Activated T-cell treated with anti-CD3 and anti-CD28 coated beads for 1 hour (primary cell): ENCODE results near the gene COL23A1.

ENCODE experiments used
- DNase-seq: peaks from one replicate; pipeline ENCODE4 v3.0.0-alpha.2; 2020; ENCODE audit warnings: low read depth

COL23A1 gene

DNA sequence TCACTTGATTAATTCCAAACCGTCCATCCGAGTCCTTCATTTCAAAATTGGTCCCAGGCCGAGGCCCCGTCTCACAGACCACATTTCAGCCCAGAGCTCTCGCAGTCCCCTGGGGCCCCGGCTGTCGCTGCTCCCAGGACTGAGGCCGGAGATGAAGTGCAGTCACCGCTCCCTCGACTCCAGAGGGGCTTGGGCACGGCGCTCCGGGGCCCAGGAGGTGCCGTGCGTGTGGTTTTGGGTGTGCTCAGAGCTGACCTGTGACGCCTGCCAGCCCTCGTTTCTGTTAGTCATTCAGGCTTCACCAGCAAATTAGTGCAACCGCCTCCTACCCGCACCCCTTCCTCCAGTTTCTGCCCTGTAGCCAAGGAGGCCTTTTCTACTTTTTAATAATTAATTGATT is 308.9 kb downstream of the COL23A1 start:
- no peak for DNase-seq

DNA sequence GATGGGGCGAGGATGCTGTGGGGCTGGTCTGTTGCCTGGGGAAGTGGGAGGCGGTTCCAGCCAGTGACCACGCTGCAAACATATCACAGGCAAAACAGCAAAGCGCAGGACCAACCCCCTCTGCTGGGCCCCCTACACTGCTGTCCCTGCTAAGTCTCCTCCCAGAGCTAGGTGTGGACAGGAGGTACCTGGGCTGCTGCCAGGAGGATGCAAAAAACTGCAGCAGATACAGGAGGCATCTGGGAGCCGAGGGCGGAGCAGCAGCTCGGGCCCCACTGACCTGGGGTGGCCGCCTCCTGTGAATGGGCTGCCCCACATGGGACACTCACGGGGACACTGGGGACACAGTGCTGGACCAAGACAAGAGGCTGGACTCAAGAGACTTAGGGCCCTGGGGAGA is 309.6 kb downstream of the COL23A1 start:
- no peak for DNase-seq

DNA sequence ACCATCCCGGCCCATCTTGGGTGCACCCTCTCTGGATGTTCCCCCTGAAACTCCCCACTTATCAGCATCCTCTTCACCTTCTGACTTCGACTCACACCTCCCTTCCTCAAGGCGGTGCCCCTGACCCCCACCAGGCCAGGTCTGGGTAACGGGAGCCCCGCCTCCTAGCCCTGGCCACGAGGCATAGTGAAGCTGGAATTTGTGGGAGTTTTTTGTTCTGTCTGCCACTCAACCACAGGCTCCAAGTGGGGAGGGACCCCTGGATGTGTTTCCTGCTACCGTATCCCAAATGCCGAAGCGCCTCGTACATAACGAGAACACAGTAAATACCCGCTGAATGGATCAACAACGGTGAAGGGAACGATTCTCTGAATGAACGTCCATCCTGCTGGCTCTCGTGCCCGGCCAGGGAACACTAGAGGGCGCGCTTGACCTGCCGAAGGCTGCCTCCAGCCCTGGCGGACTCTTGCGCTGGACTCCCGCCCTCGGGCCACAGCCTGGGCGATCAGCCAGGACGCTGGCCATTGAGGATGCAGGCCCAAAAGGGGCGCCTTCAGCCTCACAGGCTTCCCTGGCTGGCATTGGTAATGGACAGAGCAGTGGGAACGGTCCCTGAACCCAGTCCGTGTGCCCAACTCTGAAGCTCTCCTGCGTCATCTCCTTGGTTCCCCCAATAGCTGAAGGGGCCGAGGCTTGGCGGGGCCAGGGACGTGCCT is 310.3 kb downstream of the COL23A1 start:
- DNase-seq: peak; percentile 51

DNA sequence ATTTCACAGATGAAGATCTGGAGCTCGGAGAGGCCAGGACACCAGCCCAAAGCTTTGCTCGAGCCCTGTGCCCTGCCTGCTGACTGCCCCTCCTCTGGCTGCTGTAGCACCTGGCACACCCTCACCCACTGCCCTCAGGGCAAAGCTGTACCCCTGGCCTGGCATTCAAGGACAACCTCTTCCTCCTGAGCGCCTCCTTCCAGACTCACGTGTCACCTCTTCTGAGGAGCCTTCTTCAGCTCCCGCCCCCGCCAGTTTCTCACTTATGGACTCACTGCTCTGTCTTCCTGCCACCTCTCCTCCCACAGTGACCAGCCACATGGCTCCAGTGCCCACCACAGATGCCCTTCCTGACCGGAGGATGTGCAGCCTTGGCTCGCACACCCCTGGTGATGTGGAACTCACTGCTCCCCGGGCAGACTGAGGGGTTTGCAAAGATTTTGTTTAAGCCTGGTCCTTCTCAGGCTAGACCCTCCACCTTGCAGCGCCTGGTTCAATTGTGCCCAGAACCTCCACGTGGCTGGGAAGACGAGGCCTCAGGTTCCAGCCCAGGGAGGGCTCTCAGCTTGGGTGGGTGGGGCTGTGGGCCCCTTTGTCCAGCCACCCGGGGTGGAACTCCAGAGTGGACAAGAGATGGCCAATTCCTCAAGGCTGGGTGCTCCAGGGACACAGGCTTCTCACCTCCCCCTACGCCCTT is 311.0 kb downstream of the COL23A1 start:
- no peak for DNase-seq

DNA sequence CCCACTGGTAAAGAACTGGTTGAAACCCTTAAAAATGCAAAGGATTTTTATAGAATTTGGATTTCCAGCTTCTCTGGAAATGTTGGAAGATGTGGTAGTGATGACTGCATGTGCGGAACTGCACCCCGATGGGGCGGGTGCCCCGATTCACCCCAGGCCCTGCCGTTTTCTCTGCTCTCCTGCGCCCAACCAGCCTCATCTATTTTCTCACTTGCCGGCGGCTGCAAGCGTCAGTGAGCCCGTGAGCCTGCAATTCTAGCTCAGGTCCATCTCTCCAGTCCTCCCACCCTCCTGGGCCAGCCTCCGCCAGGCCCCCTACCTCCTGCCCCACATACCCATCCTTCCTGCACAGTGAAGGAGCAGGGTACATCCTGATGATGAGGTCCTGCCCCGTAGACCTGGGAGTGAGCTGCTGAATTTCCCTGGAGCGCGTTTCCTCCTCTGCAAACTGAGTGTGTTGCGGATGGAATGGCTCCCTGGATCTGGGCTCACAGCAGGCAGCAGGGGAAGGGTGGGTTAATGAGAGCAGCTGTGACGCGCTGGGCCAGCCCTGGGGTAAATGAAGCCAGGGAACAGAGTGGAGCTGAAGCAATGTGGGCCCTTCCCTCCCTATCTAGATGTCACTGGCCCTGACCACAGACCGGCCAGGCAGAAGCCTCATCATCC is 311.7 kb downstream of the COL23A1 start:
- no peak for DNase-seq

DNA sequence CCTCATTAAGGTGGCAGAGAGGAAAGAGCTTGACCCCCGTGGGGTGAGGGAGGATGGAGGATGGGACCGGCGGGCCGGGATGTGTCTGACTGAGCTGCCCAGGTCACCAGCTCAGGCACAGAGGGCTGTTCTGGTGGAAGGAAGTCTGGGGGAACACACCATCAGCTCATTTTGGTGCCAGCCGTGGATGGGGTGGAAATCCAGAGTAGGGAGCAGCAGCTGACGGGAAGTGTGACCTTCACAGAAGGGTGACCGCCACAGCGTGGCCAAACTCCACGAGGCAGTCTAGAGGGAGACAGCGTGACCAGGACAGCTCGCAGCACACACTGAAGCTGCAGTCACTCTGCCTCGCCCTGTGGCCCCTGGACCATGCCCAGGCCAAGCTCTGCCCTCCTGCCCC is 312.3 kb downstream of the COL23A1 start:
- no peak for DNase-seq

DNA sequence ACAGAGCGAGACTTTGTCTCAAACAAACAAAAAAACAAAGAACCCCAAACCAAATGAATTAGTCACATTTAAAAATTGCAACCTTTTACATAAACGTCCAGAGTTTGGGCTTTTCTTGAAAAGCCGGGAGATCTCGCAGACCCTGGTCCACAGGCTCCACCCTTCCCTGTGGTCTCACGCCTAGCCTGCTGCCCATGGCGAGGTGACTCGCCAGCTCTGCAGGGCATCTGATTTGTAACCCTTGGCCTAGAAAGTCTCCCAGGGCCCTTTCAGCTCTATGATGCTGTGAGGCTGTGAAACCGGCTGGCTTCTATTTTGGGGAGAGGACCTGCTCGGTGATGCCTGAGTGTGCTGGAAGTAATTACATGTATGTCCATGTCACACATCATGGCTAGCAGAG is 312.8 kb downstream of the COL23A1 start:
- no peak for DNase-seq

DNA sequence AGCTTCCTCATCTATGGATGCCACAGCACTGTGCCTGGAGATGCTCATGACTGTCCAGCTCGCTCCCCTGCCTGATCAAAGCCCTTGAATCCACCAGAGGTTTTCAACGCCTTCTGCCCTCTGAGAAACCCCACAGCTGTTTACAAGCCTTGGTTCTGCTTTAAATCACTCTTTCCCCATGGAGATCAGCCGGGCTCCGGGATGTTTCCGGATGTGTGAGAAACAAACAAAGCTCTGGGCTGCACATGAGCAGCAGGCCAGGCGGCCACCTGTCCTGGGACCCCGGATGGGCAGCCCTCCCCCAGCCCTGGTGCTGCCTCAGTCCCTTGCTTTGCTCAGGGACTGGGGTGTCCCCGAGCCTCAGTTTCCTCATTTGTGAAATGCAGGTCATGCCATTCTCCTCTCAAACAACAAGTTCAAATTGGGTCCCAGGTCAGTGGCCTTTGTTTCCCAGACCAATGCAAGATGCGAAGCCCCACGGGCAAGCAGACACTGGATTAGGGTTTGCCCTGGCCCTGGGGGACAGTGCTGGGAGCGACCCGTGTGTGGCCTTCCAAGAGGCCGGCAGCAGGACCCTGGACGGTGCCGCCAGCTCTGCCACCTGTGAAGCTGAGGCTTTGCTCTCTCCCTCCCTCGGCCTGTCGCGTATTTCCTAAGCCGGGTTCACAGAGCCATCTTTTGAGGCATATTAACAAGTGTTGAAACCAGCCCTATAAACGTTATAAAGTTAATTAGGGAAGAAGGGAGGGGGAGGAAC is 315.2 kb downstream of the COL23A1 start:
- DNase-seq: no peak

DNA sequence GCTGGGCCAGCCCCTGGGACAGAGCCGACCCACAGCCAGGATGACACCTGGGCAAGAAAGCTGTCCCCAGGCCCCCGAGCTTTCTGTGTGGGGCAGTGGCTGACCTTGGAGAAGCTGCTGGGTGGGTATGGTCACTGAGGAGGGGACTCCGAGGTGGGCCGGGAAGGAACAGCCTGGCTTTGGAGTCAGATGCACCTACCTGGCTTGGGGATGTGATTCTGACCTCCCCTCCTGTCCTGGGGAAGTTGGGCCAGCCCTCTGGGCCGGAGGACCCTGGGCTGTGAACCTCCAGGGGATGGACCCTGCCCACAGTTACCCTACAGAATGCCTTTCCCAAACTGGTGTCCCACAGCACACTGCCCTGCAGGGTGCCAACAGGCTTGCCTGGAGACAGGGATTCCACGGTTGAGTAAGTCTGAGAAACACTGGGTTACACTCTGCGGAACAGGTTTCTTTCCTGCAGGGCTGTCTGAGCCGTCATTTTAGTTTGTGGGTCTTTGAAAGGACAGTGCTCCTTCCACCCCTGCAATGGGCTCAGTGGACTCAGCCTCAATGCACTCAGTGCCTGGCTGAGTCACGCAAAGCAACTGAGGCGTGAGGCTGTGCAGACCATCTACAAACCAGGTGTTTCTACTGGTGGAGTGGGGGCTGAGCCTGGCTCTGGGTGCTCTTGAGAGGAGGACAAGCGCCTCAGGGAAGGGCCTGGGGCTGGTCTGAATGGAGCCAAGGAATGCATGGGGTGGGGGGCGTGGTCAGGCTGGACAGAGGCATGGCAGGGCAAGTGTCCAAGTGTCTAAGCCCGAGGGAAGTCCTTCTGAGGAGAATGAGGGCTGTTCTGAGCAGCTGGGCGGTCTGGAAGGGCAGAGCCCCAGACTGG is 316.3 kb downstream of the COL23A1 start:
- DNase-seq: no peak

DNA sequence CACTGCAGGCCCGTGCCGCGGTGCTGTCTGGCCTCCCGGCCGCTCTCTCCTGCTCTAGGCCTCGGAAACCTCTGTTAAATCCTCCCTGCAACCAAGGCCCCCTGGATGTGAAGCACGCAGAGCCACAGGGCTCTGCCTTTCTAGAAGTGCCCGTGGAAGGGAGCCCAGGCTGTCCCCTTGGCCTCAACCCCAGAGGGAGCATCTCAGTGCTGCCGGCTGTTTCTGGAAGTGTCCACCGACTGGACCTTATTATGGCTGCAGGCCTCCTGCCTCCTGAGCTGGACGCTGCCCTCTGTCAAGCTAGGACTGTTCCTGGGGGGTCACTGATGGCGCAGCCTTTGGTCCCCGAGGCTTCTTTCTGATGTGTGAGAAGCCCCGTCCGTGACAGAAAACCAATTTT is 317.2 kb downstream of the COL23A1 start:
- DNase-seq: no peak

DNA sequence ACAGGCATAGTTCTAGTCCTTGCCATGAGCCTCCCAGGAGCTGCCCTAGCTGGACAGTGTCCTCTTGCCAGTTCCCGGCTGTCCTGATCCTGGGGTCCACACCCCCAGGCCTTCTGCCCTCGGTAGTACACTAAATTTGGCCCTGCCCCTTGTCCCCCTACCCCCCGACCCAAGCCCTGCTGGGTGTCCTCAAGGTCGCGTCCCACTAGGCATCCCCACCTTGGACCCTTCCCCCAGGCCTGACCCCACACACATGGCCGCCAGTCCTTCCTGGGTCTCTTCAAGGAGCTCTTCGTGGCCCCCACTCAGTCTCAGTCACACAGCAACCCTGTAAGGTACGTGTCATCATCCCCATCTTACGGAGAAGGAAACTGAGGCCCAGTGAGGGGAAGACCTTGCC is 317.6 kb downstream of the COL23A1 start:
- no peak for DNase-seq

DNA sequence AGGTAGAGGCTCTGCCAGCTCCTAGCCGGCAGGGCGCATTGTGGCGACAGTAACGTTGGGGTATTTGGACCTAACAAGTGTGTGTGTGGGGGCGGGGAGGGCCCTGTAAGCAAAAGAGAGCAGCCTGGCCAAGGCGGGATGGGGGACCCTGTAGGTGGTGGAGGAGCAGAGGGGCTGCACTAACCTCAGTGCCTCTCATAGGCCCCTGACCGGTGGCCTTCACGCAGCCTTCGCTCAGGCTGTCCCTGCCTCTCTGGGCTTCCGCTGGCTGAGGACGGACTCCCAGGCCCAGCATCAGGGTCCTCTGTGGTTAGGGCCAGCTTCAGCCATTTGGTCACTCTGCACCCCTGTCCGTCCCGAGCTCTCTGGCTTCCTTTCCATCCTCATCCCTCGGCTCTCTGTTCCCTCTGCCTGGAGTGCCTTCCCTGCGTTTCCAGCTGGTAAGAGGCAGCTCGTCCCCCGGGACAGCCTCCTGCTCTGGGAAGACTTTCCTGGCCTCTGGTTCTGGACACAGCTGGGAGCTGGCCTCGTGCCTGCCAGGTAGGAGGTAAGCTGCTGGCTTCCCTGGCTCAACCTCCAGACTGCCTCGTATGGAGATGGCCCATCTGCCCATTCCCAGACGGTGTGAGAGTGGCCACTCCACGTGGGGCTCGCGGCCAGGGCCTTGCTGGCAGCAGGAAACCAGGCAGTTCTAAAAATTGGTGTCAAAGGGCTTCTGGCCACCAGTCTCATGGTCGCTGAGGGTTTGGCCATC is 318.3 kb downstream of the COL23A1 start:
- DNase-seq: no peak

DNA sequence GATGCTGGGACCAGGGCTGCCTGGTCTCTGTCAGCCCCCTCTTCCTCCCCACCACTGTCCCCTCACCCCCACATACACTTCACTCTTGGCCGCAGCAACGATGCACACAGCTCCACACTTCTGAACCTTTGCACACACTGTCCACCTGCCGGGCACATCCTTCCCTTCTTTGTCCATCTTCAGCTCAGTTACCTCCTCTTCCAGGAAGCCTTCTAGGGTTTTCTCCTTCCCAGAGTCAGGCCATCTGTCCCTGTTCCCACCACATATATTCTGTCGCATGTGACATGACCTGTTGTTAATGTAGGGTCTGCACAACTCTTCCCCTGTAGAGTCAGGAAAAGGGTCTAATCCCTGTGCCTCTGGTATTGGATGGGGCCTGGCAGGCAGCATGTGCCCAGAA is 319.0 kb downstream of the COL23A1 start:
- no peak for DNase-seq

DNA sequence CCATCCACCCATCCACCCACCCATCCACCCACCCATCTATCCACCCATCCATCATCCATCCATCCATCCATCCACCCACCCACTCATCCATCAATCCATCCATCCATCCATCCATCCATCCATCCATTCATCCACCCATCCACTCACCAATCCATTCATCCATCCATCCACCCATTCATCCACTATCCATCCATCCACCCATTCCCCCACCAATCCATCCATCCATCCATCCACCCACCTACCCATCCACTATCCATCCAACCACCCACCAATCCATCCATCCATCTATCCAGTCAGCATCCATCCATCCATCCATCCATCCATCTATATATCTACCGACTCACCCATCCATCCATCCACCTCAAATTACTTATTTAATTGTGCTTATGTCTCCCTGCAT is 320.7 kb downstream of the COL23A1 start:
- DNase-seq: no peak

DNA sequence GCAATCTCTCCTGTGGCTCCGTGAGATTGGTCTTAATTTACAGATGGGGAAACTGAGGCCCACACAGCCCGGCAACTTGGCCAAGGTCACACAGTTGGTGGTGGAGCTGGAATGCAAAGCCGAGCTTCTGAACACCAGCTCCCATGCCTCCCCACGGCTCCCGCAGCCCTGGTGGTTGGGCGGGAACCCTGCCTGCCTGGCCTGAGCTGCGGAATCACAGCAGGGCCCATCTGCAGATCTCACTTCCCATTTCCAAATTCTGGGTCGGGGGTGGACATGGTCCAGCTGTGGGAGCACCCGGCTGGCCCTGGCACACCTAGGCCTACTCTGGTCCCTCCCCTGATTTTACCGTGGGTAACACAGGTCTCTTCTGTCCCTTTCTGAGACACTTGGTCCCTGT is 322.3 kb downstream of the COL23A1 start:
- DNase-seq: no peak

DNA sequence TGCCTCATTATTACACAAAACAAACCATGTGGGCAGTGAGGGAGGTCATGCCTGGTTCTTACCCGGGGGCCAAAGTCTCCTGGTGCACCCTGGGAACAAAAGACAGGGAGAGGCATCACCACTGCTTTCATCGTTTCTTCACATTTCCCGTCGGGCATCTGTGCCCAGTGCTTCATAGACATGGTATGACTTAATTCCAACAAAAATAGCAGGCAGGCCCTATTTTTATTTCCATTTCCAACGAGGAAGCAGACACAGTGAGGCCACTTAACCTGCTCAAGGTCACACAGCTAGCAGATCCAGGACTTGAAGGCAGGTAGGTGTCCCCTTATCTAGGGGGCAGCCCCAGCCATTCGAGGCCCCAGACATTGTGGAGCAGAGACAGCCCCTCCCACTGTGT is 322.9 kb downstream of the COL23A1 start:
- no peak for DNase-seq

DNA sequence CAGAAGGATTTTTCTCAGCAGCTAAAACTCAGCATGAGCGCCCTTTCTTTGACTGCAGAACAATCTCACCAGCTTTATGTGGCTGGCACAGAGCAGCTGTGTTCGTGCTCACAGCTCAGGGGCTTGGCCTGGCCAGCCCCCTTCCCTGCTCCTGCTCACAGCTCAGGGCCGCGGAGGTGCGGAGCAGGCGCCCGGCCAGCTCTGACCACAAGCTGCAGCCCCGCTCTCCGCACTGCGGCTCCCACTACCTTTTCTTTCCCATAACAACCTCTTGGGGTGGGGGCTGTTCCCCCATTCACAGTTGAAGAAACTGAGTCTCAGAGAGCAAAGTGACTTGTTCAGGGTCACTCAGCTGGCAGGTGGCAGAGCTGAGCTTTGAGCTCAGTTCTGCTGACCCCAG is 323.6 kb downstream of the COL23A1 start:
- DNase-seq: no peak

DNA sequence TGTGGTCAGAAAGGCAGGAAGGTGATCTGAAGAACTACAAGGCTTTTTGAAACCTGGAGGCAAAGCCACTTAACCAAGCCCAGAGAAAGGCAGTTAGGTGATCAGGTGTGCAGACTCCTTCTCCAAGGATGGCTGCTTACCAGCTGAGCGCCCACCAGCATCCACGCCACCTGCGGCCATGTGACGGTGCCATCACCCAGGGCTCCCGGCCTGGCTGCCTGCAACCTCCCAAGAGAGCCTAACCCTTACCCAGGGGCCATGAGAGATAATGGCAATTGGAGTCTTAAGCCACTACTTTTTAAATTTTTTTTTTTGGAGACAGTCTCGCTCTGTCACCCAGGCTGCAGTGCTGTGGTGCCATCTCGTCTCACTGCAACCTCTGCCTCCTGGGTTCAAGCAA is 324.4 kb downstream of the COL23A1 start:
- no peak for DNase-seq

DNA sequence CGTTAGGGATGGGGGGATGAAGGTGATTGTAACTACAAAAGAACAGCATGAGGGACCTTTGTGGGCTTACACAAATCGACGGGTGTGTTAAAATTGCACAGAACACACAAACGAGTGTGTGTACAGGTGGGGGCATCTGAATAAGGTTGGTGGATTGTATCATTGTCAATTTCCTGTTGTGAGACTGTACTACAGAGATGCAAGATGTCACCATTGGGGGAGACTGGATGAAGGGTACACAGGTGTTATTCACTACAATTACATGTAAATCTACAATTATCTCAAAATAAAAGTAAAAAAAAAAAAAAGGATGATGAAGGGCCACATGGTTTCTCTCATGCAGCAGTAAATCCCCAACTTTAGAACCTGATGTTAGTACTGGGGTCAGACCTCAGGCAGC is 326.1 kb downstream of the COL23A1 start:
- no peak for DNase-seq

DNA sequence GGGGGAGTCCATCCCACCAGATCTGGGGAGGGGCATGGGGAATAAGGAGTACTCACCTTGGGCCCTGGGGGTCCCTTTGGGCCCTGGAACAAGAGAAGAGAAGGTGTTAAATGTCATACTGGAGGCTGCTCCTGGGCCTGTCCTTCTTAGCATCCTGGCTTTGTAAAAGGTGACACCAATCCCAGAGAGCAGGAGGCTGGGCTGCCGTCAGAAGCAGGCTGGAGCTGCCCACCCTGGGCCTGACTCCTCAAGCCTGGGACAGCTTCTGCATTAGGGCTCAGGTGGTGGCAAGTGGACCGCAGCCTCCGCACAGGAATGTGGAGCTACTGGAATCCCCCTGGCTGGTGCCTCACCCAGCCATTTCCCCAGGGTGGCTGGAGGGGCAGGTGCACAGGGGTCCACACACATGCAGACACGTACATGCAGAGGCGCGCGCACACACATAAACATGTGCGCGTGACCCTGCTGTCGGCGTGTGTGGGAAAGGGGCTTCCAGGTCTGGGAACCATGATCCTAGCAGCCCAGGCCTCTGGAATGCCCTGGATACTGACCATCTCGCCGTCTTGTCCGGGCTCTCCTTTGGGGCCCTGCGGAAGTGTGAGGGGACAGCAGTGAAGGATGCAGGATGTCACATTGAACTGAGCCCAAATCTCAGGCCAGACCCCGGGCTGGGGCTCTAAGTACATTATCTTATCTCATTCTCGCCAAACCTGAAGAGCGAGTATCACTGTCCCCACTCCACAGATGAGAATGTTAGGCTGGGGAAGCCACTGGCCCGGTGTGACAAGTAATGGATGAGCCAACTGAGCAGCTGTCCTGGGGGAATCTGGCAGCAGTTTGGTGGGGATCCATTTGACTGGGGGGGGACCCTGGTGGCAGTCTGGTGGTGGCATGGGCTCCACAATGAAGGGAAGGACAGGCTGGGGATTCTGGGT is 328.3 kb downstream of the COL23A1 start:
- no peak for DNase-seq
